Body of pancreas (tissue), 4 donors: ENCODE data around the gene KLRK1. TPM values are rescaled to one million over a fixed set of nuclear protein-coding genes. Genes with fewer than 3 reads are reported as not detected.
"Not testable (repeated sequence)": the region's sequence is repeated elsewhere in the genome, so short reads cannot be mapped to it uniquely, and the experiment has no call there.

ENCODE experiments used
- ATAC-seq: fragments of 150-250 bp; one replicate; pipeline ENCODE4 v1.9.1; 2016
- DNase-seq, 4 donors: peaks; one replicate each; pipeline ENCODE4 v3.0.0-alpha.2; 2019
- H3K27ac ChIP-seq, 4 donors: fragments of 200-600 bp; sonication (generic); 1 replicate in 3 of 4; 2 replicates in 1 of 4; pipeline versions ENCODE4 v1.5.1 to v1.6.1; 2016 to 2019; ENCODE audit warnings: mild to moderate bottlenecking in 1 of 4, mixed read lengths in 1 of 4, moderate library complexity in 1 of 4
- H3K27me3 ChIP-seq, 2 donors: fragments of 200-600 bp; sonication (generic); one replicate each; pipeline ENCODE4 v1.6.0; 2016; ENCODE audit warnings: mild to moderate bottlenecking in 1 of 2
- H3K36me3 ChIP-seq, 2 donors: fragments of 200-600 bp; sonication (generic); replicated peaks in 1 of 2; 2 replicates each; pipeline ENCODE4 v1.5.1; 2016; ENCODE audit warnings: low read depth in 2 of 2; ENCODE audit not compliant: insufficient read depth in 1 of 2
- H3K4me1 ChIP-seq: fragments of 200-600 bp; sonication (generic); one replicate; pipeline ENCODE4 v1.6.0; 2016
- H3K4me3 ChIP-seq, 2 donors: fragments of 200-600 bp; sonication (generic); 1 replicate in 1 of 2; 2 replicates in 1 of 2; pipeline ENCODE4 v1.5.1; 2016 to 2019
- H3K9me3 ChIP-seq, 3 donors: fragments of 200-600 bp; sonication (generic); 1 replicate in 2 of 3; 2 replicates in 1 of 3; pipeline ENCODE4 v1.5.1; 2016
- POLR2A ChIP-seq, 3 donors: fragments of 450-650 bp; IDR thresholded peaks; one replicate each; pipeline ENCODE4 v1.6.1; 2016; ENCODE audit warnings: antibody characterized with exemption in 3 of 3, mild to moderate bottlenecking in 2 of 3
- WGBS, 2 donors: methylation state at CpG; one replicate each; pipeline ENCODE4 v1.1.5; 2017; 5-methylcytosine and 5-hydroxymethylcytosine counted together
- intact Hi-C: fragments of 100-400 bp; cut with DNase I; formaldehyde crosslinking; loops from one replicate; pipeline ENCODE4 v1.15.1; 2023
- total RNA-seq, 2 donors: library from RNA; depleted of rRNA; stranded (reverse); fragments of >200 nt; gene quantifications; one replicate each; pipeline ENCODE4 v1.1.0, GENCODE V29; 2016
- TF ChIP-seq, protein P1 (sequence below), 7 experiments: fragments of 450-650 bp in 4 of 7; fragments of 200-600 bp in 3 of 7; sonication (generic) in 3 of 7; IDR thresholded peaks; one replicate each; pipeline ENCODE4 v1.5.1; 2016 to 2019; ENCODE audit warnings: antibody characterized with exemption in 7 of 7

KLRK1 gene
- total RNA-seq, 2 donors from 2014 or later, result 1.3 TPM; not detected in 1

DNA sequence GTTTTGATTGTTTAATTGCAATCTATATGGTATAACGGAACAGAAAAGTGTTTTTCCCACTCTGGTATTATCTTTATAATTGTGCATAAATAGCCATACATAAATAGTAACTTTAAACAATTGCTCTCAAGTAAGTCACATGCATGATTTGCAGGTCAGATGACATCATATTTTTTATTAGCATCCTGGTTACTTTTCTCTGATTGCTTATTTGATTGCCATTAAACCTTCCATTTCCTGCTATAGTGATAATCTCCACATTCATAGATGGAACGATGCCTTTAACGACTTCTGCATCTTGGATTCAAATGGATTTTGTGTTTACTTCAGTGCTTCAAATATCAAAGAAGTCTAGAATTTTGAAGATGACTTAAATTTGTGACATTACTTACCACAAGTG, 3.5 kb upstream of the KLRK1 start:
- no peak overlapping the region for H3K4me3 ChIP-seq
- no peak for DNase-seq
- TF ChIP-seq, protein P1, sequence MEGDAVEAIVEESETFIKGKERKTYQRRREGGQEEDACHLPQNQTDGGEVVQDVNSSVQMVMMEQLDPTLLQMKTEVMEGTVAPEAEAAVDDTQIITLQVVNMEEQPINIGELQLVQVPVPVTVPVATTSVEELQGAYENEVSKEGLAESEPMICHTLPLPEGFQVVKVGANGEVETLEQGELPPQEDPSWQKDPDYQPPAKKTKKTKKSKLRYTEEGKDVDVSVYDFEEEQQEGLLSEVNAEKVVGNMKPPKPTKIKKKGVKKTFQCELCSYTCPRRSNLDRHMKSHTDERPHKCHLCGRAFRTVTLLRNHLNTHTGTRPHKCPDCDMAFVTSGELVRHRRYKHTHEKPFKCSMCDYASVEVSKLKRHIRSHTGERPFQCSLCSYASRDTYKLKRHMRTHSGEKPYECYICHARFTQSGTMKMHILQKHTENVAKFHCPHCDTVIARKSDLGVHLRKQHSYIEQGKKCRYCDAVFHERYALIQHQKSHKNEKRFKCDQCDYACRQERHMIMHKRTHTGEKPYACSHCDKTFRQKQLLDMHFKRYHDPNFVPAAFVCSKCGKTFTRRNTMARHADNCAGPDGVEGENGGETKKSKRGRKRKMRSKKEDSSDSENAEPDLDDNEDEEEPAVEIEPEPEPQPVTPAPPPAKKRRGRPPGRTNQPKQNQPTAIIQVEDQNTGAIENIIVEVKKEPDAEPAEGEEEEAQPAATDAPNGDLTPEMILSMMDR (IDR thresholded peaks at IDR 0.05), result no peak
- TF ChIP-seq POLR2A (IDR thresholded peaks at IDR 0.05), result no peak
- no peaks in the 10 kb centered on the region for H3K9me3 ChIP-seq
- no peak for ATAC-seq
- no peaks in the 10 kb centered on the region for H3K4me1 ChIP-seq
- no peak overlapping the region for H3K27ac ChIP-seq
- H3K36me3 ChIP-seq, result no peaks in the 10 kb centered on the region
- intact Hi-C loops, result no loop called here
- 54 to 55% methylated on average over 3 of the region's 3 CpGs for WGBS, 2 donors
- no peaks in the 10 kb centered on the region for H3K27me3 ChIP-seq

DNA sequence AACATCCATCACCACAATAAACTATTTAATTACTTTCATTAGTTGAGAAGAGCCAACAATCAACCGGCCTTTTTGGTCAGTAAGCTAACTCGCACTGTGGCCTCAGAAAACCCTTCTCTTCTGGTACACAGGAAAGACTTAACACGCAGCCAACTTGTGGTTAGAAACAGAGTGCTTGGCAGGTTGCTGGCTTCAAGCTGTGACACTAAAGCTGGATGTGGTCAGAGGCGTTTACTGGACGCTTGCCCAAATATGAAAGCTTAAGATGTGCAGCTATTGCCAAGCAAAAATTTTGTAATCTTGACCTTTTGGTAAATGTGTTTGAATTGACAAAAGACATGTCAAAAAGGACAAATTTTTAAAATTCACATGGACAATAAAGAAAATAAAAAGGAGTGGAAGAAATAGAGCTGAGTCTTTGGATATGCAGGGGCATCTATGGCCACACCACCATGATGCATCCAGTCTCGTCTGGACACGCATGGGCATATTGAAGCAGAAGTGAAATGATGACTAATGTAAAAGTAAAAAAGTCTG, 2.6 kb upstream of the KLRK1 start:
- no peak overlapping the region for H3K27ac ChIP-seq
- no peak for TF ChIP-seq POLR2A (IDR thresholded peaks at IDR 0.05)
- TF ChIP-seq, protein P1 (IDR thresholded peaks at IDR 0.05), result no peak
- H3K27me3 ChIP-seq, result no peaks in the 10 kb centered on the region
- no peaks in the 10 kb centered on the region for H3K36me3 ChIP-seq
- no peak for ATAC-seq
- WGBS, 2 donors, result 53 to 75% methylated on average over 7 of the region's 7 CpGs
- intact Hi-C loops, result no loop called here
- no peaks in the 10 kb centered on the region for H3K9me3 ChIP-seq
- peak; percentile 27 to 73 (median 34) for DNase-seq
- no peaks in the 10 kb centered on the region for H3K4me1 ChIP-seq
- H3K4me3 ChIP-seq, result no peak overlapping the region

DNA sequence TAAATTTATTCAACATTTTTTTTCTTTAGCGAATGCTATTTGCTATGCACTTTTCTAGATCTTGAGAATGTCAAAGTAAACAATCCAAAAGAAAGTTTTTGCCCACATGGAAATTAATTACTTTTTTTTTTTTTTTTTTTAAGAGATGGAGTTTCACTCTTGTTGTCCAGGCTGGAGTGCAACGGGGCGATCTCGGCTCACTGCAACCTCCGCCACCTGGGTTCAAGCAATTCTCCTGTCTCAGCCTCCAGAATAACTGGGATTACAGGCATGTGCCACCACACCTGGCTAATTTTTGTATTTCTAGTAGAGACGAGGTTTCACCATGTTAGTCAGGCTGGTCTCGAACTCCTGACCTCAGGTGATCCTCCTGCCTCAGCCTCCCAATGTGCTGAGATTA, 1.1 kb upstream of the KLRK1 start:
- H3K4me1 ChIP-seq, intact Hi-C loops, H3K36me3 ChIP-seq, H3K27ac ChIP-seq, H3K9me3 ChIP-seq, H3K4me3 ChIP-seq, ATAC-seq, H3K27me3 ChIP-seq, DNase-seq: not testable (repeated sequence)
- WGBS, 2 donors, result 92 to 93% methylated on average over 7 of the region's 7 CpGs

DNA sequence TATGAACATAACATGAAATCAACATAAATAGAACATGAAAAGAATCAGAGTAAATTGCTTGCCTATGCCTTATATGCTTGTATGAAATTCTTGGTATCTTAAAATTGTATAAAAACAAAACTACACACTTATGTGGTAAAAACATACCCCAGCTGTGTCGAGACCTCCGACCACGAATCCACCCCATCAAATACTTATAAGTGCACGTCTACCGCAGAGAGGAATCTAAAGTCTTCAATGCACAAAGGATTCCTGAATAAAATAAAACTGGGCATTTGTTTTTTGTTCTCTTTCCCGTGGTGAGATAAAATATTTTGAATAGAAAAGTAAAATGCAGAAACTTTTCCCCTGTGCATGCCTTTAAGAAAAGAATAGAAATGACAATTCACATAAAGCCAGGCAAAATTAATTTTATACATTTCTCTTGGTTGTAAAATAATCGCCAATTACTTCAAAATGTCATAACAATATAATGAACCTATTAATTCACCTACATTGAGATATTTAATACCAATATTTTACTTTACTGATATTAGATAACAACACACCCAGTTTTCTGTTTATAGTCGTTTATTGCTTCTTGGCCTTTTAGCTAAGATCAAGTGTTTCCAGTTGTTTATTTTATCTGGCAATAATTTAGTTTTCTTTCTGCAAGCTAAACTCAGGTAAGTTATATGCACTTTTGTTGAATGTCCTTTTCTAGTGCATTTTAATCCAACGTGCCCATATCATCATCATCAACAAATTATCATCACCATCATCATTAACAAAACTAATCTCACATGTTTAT, 1.0 kb downstream of the KLRK1 start:
- Histone ChIP-seq H3K27me3 (no peaks in the 10 kb centered on the region), H3K9me3 (no peaks in the 10 kb centered on the region), H3K36me3 (no peaks in the 10 kb centered on the region), H3K27ac (no peak overlapping the region), H3K4me1 (no peaks in the 10 kb centered on the region), H3K4me3 (no peak overlapping the region)
- no peak for DNase-seq
- no peak for ATAC-seq
- TF ChIP-seq, protein P1 (IDR thresholded peaks at IDR 0.05), result no peak
- TF ChIP-seq POLR2A (IDR thresholded peaks at IDR 0.05), result no peak
- 72 to 74% methylated on average over 9 of the region's 9 CpGs for WGBS, 2 donors
- intact Hi-C loops, result no loop called here

DNA sequence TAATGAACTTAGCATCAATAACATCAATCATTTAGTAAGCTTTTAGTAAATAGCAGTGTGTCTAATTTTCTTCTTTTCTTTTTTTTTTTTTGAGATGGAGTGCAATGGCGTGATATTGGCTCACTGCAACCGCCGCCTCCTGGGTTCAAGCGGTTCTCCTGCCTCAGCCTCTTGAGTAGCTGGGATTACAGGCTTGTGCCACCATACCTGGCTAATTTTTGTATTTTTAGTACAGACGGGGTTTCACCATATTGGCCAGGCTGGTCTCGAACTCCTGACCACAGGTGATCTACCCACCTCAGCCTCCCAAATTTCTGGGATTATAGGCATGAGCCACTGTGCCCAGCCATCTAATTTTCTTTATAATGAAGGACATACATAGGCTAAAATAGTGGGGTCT, 2.3 kb downstream of the KLRK1 start:
- DNase-seq, H3K4me3 ChIP-seq, H3K27me3 ChIP-seq, H3K27ac ChIP-seq, H3K36me3 ChIP-seq, ATAC-seq, H3K9me3 ChIP-seq, intact Hi-C loops, H3K4me1 ChIP-seq: not testable (repeated sequence)
- 84 to 89% methylated on average over 6 of the region's 6 CpGs for WGBS, 2 donors

DNA sequence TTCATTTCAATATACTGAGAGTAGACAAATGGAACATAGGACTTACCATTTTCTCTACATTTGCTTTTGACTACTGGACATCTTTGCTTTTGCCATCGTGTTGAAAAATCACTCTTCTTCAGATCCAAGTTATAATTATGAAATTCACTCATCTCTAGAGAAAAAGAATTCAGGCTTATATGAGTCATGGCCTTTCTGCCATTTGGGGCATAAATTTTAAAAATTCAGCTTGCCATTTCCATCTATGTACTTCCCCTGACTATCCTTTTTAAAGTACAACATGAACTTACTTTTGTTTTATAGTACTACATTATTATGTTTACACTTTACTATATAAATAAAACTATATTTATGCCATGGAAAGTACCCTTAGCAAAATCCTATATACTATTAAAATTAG, 3.0 kb downstream of the KLRK1 start:
- Histone ChIP-seq H3K36me3 (no peaks in the 10 kb centered on the region), H3K27me3 (no peaks in the 10 kb centered on the region), H3K4me1 (peaks cover 11% of the 10 kb centered on the region), H3K27ac (no peak overlapping the region), H3K4me3 (no peak overlapping the region), H3K9me3 (no peaks in the 10 kb centered on the region)
- TF ChIP-seq POLR2A (IDR thresholded peaks at IDR 0.05), result no peak
- TF ChIP-seq, protein P1 (IDR thresholded peaks at IDR 0.05), result no peak
- WGBS, 2 donors, result 58 to 75% methylated on average over 1 of the region's 1 CpG
- DNase-seq (no peak), ATAC-seq (no peak)
- intact Hi-C loops, result no loop called here
